Measurements from ENCODE around the gene TCF4.

Gene TCF4

DNA sequence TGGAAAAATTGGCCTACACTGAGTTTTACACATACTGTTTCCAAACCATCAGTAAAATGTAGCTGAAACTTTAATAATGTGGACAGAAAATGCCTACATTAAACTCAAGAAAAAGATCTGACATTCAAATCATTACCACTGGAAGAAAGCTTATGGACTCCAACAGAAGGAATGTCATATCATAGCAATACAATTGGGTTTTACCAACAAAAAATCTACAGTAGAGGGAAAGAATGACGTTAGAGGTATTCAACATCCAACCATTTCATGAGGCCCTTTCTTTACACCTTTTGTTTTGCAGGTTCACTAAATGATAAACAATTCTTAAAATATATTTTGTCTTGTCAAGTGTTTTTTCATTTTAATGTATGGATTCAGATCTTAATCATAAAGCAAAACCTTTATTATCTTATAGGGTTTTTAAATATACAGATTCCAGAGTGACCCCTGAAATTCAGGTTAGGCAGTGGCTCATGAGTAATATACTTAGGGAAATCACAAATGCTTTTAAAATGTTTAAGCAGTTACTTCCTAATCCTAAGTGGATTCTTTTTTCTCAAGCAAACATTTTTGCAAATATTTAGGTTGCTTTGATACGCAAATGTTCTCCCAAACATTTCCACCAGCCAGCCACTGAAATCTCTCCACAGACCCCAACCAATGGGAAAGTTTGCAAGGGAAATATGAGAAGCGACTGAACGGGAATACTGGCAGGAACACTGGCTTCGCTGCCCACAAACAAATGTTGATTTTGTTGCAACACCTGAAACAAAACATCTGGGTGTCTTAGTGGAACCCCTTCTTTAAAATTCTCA is 168.7 kb downstream of the TCF4 start:
- peaks cover 9% of the 10 kb centered on the region for H3K27me3 Mint-ChIP-seq
- no peaks in the 10 kb centered on the region for H3K9me3 Mint-ChIP-seq
- peaks cover 50% of the 10 kb centered on the region for H3K4me1 Mint-ChIP-seq
- no peaks in the 10 kb centered on the region for H3K36me3 Mint-ChIP-seq
- no peak for ATAC-seq
- peak overlapping the region; percentile 53 for H3K4me3 Mint-ChIP-seq
- H3K27ac Mint-ChIP-seq = peak overlapping the region; percentile 93

DNA sequence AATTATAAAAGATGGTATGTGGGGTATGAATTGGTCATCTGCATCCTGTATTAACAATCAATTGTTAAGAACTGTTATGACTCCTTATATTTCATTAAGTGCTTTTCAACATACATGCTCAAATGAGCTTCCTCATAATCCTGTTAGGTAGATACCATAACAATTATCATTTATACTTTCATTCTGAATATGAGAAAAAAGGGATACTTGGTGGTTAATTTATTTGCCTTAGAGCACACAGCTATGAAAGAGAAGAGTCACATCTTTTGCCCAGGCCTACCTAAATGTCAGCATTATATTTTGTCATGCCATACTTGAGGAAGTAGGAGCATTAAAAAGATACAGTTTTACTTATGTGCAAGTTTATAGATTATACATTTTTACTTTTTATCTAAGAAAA is 169.6 kb downstream of the TCF4 start:
- H3K9me3 Mint-ChIP-seq = no peaks in the 10 kb centered on the region
- H3K27me3 Mint-ChIP-seq = peaks cover under 1% of the 10 kb centered on the region
- no peak overlapping the region for H3K27ac Mint-ChIP-seq
- no peaks in the 10 kb centered on the region for H3K36me3 Mint-ChIP-seq
- ATAC-seq = no peak
- peaks cover 44% of the 10 kb centered on the region for H3K4me1 Mint-ChIP-seq
- H3K4me3 Mint-ChIP-seq = no peak overlapping the region

DNA sequence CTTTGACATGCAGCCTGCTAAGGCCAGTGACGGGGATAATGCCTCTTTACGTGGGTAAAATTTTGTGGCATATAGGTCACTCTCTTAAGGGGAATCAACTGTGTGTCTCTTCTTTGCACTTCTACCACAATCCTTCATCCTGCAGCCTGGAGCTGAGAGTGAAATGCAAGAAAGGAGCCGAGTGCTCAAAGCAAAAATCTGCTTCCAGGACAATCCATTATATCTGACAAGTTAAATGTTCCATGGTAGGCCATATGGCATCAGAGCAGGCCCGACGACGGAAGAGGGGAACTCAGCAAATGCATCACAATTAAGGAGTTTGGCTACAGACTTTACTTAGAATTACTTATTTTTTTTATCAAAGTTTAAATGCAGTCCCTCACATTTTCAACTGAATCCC is 171.2 kb downstream of the TCF4 start:
- Mint-ChIP-seq H3K4me3 (no peak overlapping the region), H3K4me1 (peaks cover 37% of the 10 kb centered on the region), H3K9me3 (no peaks in the 10 kb centered on the region), H3K27ac (peak overlapping the region; percentile 60), H3K27me3 (no peaks in the 10 kb centered on the region), H3K36me3 (no peaks in the 10 kb centered on the region)
- ATAC-seq = no peak

DNA sequence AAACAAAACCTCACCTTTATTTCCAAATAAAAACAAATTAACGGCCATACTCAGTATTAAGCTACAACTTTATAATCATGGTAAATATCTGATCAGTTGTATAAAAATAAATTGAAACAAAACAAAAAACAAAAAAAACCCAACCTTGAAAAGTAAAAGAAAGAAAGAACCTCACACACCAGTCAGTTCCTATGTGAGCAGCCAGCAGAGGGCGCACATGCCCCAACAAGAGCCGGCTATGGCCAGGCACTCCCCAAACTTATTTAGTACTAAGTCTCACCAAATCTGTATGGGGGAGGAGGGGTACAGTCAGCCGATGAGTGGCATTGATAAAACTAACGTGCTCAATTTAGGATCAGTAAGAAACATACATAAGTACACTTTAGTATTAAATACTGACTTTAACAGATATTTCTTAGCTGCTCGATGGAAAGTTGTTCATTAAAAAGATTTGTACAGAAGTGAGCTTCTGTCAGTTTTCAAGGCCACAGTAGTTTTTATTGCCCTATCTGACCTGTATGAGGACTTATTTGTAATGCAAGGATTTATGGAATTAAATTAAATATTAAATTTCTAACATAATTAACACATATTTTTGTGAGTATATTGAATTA is 172.6 kb downstream of the TCF4 start:
- peak; percentile 86 for ATAC-seq
- Mint-ChIP-seq H3K27me3 (no peaks in the 10 kb centered on the region), H3K4me1 (peaks cover 26% of the 10 kb centered on the region), H3K27ac (peak overlapping the region; percentile 75), H3K9me3 (no peaks in the 10 kb centered on the region), H3K36me3 (no peaks in the 10 kb centered on the region), H3K4me3 (no peak overlapping the region)

DNA sequence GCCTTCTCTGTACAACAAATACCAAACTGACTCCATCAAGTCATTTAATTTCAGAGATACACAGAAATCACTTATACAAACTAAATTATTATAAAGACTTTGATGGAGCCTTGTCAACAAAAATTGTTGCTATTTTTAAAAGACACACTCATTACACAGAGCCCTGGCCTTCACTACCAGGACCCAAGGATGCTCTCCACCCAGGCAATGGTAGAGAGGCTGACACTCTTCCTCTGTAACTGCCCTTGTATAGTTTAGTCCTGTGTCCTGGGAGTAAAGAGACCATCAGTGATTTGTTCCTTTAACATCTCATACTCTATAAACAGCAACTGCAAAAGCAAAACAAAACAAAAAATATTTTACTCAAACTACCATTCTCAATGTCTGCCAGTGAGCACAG is 173.5 kb downstream of the TCF4 start:
- Mint-ChIP-seq H3K4me1 (peaks cover 18% of the 10 kb centered on the region), H3K27ac (peak overlapping the region; percentile 75), H3K27me3 (no peaks in the 10 kb centered on the region), H3K4me3 (no peak overlapping the region), H3K9me3 (no peaks in the 10 kb centered on the region), H3K36me3 (no peaks in the 10 kb centered on the region)
- no peak for ATAC-seq

DNA sequence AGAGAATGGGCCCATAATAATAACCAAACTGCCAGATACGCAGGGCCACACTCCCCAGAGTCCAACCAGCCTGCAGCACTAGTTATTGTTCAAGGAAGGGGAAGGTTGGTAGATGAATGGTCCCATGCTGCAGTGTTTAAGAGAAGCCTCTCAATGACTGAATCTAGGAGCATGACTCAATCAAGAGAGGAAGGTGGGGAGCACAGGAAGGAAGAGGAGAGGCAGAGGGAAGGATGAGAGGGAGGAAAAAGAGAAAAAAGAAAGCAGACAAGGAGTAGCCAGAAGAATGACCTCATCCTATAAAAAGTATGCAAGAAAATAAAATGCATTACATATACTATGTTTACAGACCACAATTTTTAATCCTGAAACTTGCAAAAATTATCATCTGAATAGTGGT is 174.5 kb downstream of the TCF4 start:
- no peak for ATAC-seq

DNA sequence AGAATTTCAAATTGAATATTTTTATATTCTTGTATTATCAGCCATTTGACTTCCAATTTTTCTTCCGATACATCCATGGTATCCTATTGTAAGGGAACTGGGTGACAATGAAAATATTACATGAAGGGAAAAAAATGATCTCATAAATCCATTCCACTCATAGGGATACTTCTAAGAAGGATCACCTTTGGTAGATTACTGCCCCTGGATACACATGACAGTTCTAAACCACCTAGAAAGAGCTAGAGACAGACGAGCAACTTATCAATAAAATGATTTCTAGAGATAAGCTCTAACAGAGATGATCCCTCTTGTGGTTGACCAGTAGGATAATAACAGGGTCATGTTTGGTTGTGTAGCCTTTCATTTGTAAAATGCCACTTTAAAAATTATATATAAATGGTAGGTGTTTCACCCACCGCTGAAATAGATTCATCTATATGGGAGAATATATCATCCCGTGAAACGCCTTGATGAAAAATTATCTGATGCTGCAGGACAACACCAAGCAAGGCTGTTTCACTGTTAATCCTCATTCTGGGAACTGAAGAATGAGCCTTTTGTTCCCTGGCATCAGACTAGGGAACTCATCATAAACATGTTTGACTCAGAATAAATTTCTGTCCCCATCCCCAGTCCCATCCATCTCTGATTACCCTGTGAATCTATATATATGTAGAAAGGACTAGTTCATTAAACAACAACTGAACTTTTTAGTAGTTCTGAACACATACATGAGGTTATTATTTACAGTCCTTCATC is 180.0 kb downstream of the TCF4 start:
- Mint-ChIP-seq H3K4me1 (peaks cover 25% of the 10 kb centered on the region), H3K36me3 (no peaks in the 10 kb centered on the region), H3K27me3 (no peaks in the 10 kb centered on the region), H3K27ac (no peak overlapping the region), H3K9me3 (no peaks in the 10 kb centered on the region), H3K4me3 (no peak overlapping the region)
- ATAC-seq = no peak

More for the DNA sequence above, 174.5 kb downstream of the TCF4 start:
- H3K4me1 Mint-ChIP-seq = peaks cover 18% of the 10 kb centered on the region
- H3K27ac Mint-ChIP-seq = no peak overlapping the region
- H3K9me3 Mint-ChIP-seq = no peaks in the 10 kb centered on the region
- H3K4me3 Mint-ChIP-seq = no peak overlapping the region
- H3K36me3 Mint-ChIP-seq = no peaks in the 10 kb centered on the region
- H3K27me3 Mint-ChIP-seq = no peaks in the 10 kb centered on the region

DNA sequence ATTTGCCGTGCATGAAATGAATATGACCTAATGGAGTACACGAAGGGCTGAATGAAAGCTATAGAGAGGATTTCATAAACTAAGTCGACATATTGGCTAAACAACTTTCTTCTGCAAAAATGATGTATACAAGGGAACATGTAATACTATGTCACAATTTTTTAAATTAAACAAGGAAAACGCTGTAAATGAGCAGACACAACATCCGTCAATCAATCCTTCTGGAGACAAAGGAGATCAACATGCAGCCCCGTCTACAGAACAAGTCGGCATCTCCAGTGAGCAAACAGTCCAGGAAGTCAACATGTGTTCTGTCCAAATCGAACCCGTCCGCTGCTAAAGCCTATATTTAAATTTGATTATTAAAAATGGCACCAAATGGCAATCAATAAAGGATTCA is 180.8 kb downstream of the TCF4 start:
- no peak for ATAC-seq
- H3K36me3 Mint-ChIP-seq = no peaks in the 10 kb centered on the region
- H3K27me3 Mint-ChIP-seq = no peaks in the 10 kb centered on the region
- H3K4me1 Mint-ChIP-seq = peaks cover 25% of the 10 kb centered on the region
- no peak overlapping the region for H3K27ac Mint-ChIP-seq
- H3K9me3 Mint-ChIP-seq = no peaks in the 10 kb centered on the region
- H3K4me3 Mint-ChIP-seq = no peak overlapping the region

DNA sequence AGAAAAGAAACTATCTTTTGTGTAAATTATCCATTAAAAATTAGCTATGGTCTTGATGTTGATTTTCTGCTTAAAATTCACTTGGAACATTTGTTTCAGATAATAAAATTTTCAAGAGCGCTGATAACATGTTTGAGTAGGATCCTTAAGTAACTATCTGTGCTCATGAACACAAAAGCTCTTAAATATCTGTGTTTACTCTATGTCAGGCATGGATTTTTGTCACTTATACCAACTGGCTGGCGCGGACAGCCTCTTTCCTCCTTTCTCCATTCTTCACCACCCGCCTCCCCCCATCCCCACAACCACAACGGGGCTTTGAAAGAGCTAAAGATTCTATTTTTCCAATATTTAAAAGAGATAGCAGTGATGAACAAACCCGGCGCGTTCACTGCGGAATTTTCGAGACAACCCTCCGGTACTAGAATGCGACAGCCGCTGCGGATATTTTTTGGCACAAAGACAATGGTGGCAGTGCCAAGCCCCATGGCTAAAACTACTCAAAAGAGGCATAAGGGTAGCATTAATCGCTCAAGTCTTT is 181.5 kb downstream of the TCF4 start:
- no peak for ATAC-seq
- Mint-ChIP-seq H3K27me3 (no peaks in the 10 kb centered on the region), H3K9me3 (no peaks in the 10 kb centered on the region), H3K4me3 (no peak overlapping the region), H3K36me3 (peaks cover 4% of the 10 kb centered on the region), H3K4me1 (peaks cover 25% of the 10 kb centered on the region), H3K27ac (peak overlapping the region; percentile 85)

DNA sequence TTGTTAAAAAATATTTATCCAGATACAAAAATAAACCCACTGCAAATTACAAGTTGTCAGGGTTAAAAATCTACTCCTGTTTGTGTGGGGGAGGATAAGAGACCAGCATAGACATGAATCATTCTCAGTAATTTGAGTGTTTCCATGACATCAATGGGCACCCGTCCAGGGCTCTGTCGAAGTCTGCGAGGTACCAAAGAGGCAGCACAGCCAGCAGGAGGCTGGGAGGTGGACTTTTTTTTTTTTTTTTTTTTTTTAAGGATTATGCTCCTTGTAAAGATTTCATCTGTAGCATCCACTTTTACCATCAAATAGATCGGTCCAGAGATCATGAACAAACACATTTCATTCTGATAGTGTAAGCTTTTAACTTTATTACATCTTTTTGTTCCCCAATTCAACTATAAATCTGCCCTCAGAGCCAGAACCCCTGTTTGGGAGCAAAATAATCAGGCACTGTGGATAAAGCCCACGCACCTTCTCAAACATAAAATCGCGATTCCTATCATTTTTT is 182.0 kb downstream of the TCF4 start:
- H3K36me3 Mint-ChIP-seq = peaks cover 10% of the 10 kb centered on the region
- H3K4me3 Mint-ChIP-seq = no peak overlapping the region
- H3K9me3 Mint-ChIP-seq = no peaks in the 10 kb centered on the region
- H3K27me3 Mint-ChIP-seq = no peaks in the 10 kb centered on the region
- peak overlapping the region; percentile 85 for H3K27ac Mint-ChIP-seq
- peaks cover 25% of the 10 kb centered on the region for H3K4me1 Mint-ChIP-seq
- ATAC-seq = peak; percentile 79

DNA sequence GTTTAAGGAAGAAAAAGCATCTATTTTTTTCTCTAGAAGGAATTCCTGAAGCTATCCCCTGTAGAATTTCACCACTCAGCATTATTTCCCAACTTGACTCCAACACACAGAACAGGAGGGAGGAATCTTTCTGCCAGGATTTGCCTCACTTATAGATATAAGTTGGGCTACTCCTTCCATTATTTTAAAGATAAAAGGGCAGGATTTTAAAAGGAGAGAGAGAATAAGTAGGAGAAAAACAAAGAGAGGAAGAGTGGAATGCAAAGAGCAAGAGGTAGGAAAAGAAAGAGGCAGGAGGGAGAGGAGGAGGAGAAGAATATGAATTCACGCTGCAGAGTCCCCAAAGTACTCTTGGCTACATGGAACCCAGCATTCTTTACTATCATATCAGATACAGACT is 182.5 kb downstream of the TCF4 start:
- H3K4me3 Mint-ChIP-seq = no peak overlapping the region

DNA sequence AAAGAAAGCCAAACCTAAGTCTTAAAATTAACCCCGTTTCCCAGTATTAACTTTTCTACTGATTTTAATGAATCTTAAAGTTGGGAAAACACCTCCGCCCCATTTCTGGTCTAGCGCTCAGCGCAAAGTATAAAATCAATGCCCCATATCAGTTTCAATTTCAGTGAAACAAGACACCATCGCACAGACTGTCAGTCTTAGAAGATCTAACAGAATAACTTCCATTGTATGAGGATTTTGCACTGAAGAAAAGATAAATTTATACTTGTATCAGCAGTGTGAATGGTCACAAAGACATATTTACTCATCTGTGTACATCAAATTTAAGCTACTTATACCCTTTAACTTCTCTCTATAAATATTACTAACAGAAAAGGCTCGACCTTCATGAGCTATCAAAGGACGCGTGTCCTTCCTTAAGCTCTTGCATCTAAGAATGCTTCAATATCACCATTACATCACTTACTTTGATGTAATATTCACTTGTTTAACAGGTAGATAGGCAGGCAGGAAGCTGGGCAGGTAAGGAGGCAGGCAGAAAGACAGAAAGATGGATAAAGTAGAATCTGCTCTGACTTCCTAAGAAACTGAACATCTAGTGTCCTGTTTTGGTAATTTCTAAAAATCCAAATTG is 183.0 kb downstream of the TCF4 start:
- H3K4me3 Mint-ChIP-seq = peak overlapping the region; percentile 64
- no peaks in the 10 kb centered on the region for H3K9me3 Mint-ChIP-seq
- no peak for ATAC-seq
- peaks cover 26% of the 10 kb centered on the region for H3K4me1 Mint-ChIP-seq
- H3K36me3 Mint-ChIP-seq = peaks cover 11% of the 10 kb centered on the region
- no peaks in the 10 kb centered on the region for H3K27me3 Mint-ChIP-seq
- peak overlapping the region; percentile 85 for H3K27ac Mint-ChIP-seq

More for the DNA sequence above, 182.5 kb downstream of the TCF4 start:
- H3K4me1 Mint-ChIP-seq = peaks cover 25% of the 10 kb centered on the region
- no peak for ATAC-seq
- H3K9me3 Mint-ChIP-seq = no peaks in the 10 kb centered on the region
- H3K36me3 Mint-ChIP-seq = peaks cover 11% of the 10 kb centered on the region
- H3K27ac Mint-ChIP-seq = peak overlapping the region; percentile 85
- no peaks in the 10 kb centered on the region for H3K27me3 Mint-ChIP-seq

DNA sequence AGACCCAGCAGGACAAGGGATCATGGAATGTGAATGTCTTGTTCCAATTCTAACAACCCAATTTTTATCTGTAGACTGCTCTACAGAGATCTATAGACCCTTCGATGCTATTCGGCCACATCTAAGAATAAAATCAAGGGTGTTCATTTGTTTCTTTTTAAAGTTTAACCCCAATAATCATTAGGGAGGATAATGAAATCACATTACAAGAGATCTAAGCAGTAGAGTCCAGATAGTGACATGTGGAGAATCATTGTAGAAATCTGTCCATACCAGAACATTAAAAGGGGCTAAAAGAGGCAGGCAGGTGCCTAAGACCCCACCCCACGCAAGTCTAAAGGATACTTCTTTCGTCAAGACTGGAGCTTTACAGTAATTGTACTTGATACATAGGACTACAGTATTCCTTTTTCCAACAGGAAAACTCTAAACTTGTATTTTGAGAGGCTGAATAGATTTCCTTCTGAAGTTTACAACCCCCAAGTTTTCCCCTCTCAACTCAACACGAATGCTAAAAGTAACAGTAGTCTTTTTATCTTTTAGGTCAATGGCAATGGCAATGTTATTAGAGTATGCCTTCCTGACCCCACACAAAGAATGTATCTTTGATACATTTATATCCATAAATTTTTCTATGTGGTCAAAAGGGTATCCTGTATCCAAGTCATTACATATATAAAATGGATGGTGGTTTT is 183.7 kb downstream of the TCF4 start:
- ATAC-seq = no peak
- H3K36me3 Mint-ChIP-seq = peaks cover 11% of the 10 kb centered on the region

DNA sequence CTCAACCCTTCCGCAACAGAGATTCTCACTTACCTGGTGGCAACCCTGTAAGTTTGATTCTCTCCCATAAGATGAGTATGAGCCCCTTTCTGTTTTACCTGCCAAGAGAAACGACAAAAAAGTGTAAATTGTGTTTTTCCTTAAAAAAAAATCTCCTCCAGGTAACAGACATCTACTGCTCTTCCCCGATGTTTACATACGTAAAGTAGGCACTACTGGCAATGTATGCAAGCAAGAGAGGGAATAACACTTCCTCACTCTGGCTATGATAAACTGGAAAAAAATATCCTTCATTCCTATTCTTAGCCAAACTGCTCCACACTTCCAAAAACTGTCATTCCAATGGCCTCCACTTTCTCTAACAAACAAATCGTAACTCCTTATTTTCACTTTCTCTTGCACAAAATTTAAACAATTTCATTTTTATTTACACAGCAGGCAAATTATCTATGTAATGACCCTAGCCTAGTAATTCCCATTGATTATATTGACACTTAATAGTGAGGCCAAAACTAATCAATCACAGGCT is 184.5 kb downstream of the TCF4 start:
- peaks cover 11% of the 10 kb centered on the region for H3K36me3 Mint-ChIP-seq
- H3K27ac Mint-ChIP-seq = no peak overlapping the region
- H3K4me1 Mint-ChIP-seq = peaks cover 29% of the 10 kb centered on the region
- H3K27me3 Mint-ChIP-seq = no peaks in the 10 kb centered on the region
- no peak overlapping the region for H3K4me3 Mint-ChIP-seq
- ATAC-seq = no peak
- no peaks in the 10 kb centered on the region for H3K9me3 Mint-ChIP-seq

More for the DNA sequence above, 183.7 kb downstream of the TCF4 start:
- no peaks in the 10 kb centered on the region for H3K9me3 Mint-ChIP-seq
- H3K4me3 Mint-ChIP-seq = peak overlapping the region; percentile 64
- no peaks in the 10 kb centered on the region for H3K27me3 Mint-ChIP-seq
- peaks cover 29% of the 10 kb centered on the region for H3K4me1 Mint-ChIP-seq
- peak overlapping the region; percentile 85 for H3K27ac Mint-ChIP-seq

Data from stimulated activated memory B cell treated with anti-CD40 and anti-IgM and Interleukin-4, amounts not matched to agents 10 μg/mL and 1 μg/mL and 100 μg/mL, for 72 hours (primary cell).